ENCODE data around the gene DALRD3. TPM values are rescaled to one million over a fixed set of nuclear protein-coding genes. Genes with fewer than 3 reads are reported as not detected.

Gene DALRD3
- polyA plus RNA-seq, 2 of the 4 experiments (the other 2 are of a cell fraction): 20.5 to 35.8 TPM

DNA sequence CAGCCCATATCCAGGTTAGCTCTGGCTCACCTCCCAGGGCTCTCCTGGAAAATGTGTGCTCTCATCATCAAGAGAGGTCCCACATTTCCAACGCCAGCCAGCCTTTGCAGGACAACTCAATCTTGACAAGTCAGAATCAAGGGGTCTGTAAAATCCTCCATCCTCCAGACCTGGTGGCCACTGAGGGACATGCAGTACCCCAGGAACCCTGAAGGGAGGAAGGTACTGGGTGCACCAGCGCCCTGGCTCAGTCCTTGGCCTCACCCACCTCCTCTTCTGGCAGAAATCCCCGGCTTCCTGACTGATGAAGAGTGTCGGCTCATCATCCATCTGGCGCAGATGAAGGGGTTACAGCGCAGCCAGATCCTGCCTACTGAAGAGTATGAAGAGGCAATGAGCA lies 17.2 kb downstream of the DALRD3 start:
- DNase-seq (ENCODE audit: low read depth in 1 of 2, low spot score in 1 of 2) (no peak), FAIRE-seq (no peak), ATAC-seq (peak in 1 of 2 experiments; percentile 57; a peak in 3 of 6 replicates)
- Histone ChIP-seq H3K4me1 (peaks cover 10% of the 10 kb centered on the region; the same call in 2 of the 3 replicates), H3K4me2 (no peak overlapping the region), H3K9me3 (no peaks in the 10 kb centered on the region), H3K27ac (peak overlapping the region in 1 of 2 experiments; percentile 52; a peak in 2 of 6 replicates), H3K4me3 (no peak overlapping the region)
- ChIA-PET CTCF (interaction anchor here (1.6 to 30.1 kb wide), 2 partner anchors 10 to 13 kb away, joined by 3 to 385 read pairs; partner anchors contain the start of gene P4HTM), POLR2A (interaction anchor here (1.0 kb wide), 1 partner anchor 12 kb away, joined by 3 read pairs; the partner anchor contains the start of gene P4HTM)
- 92% methylated on average over 3 of the region's 6 CpGs for WGBS (ENCODE audit: missing lambda C conversion rate)
- TF ChIP-seq FOSB (CRISPR knock-in tag; IDR thresholded peaks at IDR 0.05): no peak
- no peak for TF ChIP-seq ZSCAN20 (CRISPR knock-in tag; IDR thresholded peaks at IDR 0.05)
- no peak for TF ChIP-seq SREBF2 (IDR thresholded peaks at IDR 0.05)
- TF ChIP-seq SMC3 (IDR thresholded peaks at IDR 0.05): no peak
- no peak for TF ChIP-seq MAZ (IDR thresholded peaks at IDR 0.05; ENCODE audit: borderline replicate concordance, low read depth, low read length)
- TF ChIP-seq GATA3 (IDR thresholded peaks at IDR 0.05; ENCODE audit: borderline replicate concordance): no peak
- TF ChIP-seq FOXS1 (CRISPR knock-in tag; IDR thresholded peaks at IDR 0.05): no peak
- no peak for TF ChIP-seq HOXA7 (CRISPR knock-in tag; IDR thresholded peaks at IDR 0.05)
- no peak for TF ChIP-seq CHD4 (IDR thresholded peaks at IDR 0.05; ENCODE audit: borderline replicate concordance)
- TF ChIP-seq, protein P1, sequence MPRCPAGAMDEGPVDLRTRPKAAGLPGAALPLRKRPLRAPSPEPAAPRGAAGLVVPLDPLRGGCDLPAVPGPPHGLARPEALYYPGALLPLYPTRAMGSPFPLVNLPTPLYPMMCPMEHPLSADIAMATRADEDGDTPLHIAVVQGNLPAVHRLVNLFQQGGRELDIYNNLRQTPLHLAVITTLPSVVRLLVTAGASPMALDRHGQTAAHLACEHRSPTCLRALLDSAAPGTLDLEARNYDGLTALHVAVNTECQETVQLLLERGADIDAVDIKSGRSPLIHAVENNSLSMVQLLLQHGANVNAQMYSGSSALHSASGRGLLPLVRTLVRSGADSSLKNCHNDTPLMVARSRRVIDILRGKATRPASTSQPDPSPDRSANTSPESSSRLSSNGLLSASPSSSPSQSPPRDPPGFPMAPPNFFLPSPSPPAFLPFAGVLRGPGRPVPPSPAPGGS (IDR thresholded peaks at IDR 0.05): no peak
- TF ChIP-seq, protein P2, sequence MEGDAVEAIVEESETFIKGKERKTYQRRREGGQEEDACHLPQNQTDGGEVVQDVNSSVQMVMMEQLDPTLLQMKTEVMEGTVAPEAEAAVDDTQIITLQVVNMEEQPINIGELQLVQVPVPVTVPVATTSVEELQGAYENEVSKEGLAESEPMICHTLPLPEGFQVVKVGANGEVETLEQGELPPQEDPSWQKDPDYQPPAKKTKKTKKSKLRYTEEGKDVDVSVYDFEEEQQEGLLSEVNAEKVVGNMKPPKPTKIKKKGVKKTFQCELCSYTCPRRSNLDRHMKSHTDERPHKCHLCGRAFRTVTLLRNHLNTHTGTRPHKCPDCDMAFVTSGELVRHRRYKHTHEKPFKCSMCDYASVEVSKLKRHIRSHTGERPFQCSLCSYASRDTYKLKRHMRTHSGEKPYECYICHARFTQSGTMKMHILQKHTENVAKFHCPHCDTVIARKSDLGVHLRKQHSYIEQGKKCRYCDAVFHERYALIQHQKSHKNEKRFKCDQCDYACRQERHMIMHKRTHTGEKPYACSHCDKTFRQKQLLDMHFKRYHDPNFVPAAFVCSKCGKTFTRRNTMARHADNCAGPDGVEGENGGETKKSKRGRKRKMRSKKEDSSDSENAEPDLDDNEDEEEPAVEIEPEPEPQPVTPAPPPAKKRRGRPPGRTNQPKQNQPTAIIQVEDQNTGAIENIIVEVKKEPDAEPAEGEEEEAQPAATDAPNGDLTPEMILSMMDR (IDR thresholded peaks at IDR 0.05): no peak
- no peak for TF ChIP-seq EP300 (IDR thresholded peaks at IDR 0.05)
- no peak for TF ChIP-seq JUN (IDR thresholded peaks at IDR 0.05)
- no peak for TF ChIP-seq FOSL2 (IDR thresholded peaks at IDR 0.05)
- TF ChIP-seq FOSL2 (CRISPR knock-in tag; IDR thresholded peaks at IDR 0.05): no peak
- TF ChIP-seq HEYL (CRISPR knock-in tag; IDR thresholded peaks at IDR 0.05): no peak
- TF ChIP-seq JUNB (IDR thresholded peaks at IDR 0.05): no peak
- no peak for TF ChIP-seq POLR2A (IDR thresholded peaks at IDR 0.05; ENCODE audit: low read length)
- TF ChIP-seq POLR2AphosphoS2 (conservative IDR thresholded peaks at IDR 0.05; ENCODE audit: low read length): no peak
- TF ChIP-seq MAFK (IDR thresholded peaks at IDR 0.05; ENCODE audit: partially characterized antibody): no peak

DNA sequence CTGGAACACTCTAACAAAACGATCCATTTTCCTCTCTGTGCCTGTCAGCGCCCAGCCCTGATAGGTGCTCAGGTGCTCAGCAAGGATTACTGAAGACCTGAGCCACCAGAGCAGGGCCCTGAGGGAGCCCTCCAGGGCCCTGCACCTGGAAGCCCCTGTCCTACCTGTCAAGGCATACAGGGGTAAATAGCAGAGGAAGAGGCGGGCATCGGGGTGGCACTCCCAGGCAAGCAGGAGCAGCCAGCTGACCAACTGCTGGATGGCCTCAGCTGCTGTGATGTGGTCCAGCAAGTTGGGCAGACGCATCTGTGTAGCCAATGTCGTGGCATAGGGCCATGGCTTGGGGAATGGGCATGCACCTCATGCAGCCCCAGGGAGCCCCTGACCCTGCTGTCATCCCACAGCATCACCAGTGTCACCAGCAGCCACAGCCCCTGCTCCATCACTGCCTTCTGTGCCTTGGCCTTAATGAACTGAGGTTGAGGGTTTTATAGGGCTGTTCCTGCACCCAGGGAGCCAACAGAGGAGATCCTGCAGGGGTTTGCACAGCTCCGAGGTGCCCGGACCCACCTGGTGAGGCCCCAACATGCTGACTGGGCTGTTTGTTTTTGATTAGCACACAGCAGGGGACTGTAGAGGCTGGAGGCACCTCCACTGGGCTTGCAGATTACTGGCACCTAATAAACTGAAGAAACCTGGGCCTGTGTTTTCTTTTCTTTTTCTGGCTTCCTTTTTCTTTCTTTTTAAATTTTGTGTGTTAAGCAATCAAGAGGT lies 19.1 kb downstream of the DALRD3 start:
- FAIRE-seq (no peak), DNase-seq (ENCODE audit: low read depth in 1 of 2, low spot score in 1 of 2) (no peak), ATAC-seq (no peak)
- no peak for TF ChIP-seq RARB (CRISPR knock-in tag; IDR thresholded peaks at IDR 0.05)
- TF ChIP-seq FOSB (CRISPR knock-in tag; IDR thresholded peaks at IDR 0.05): no peak
- no peak for TF ChIP-seq TP53 (CRISPR knock-in tag; IDR thresholded peaks at IDR 0.05)
- TF ChIP-seq MAX (IDR thresholded peaks at IDR 0.05): no peak
- no peak for TF ChIP-seq CHD2 (IDR thresholded peaks at IDR 0.05; ENCODE audit: low read length, partially characterized antibody)
- no peak for TF ChIP-seq BHLHE40 (IDR thresholded peaks at IDR 0.05; ENCODE audit: low read depth, low read length)
- no peak for TF ChIP-seq HOXA7 (CRISPR knock-in tag; IDR thresholded peaks at IDR 0.05)
- TF ChIP-seq EHMT2 (IDR thresholded peaks at IDR 0.05; ENCODE audit: low read depth): no peak
- TF ChIP-seq ELK1 (IDR thresholded peaks at IDR 0.05; ENCODE audit: low read depth, low read length): no peak
- no peak for TF ChIP-seq MYC (IDR thresholded peaks at IDR 0.05; ENCODE audit: borderline replicate concordance, low read length)
- no peak for TF ChIP-seq HEYL (CRISPR knock-in tag; IDR thresholded peaks at IDR 0.05)
- no peak for TF ChIP-seq POLR2A (IDR thresholded peaks at IDR 0.05; ENCODE audit: low read length)
- TF ChIP-seq HOXB13 (CRISPR knock-in tag; IDR thresholded peaks at IDR 0.05; ENCODE audit: low read depth): no peak
- TF ChIP-seq RNF2 (IDR thresholded peaks at IDR 0.05; ENCODE audit: borderline replicate concordance, low read depth): no peak
- no peak for TF ChIP-seq EP300 (IDR thresholded peaks at IDR 0.05)
- TF ChIP-seq, protein P3, sequence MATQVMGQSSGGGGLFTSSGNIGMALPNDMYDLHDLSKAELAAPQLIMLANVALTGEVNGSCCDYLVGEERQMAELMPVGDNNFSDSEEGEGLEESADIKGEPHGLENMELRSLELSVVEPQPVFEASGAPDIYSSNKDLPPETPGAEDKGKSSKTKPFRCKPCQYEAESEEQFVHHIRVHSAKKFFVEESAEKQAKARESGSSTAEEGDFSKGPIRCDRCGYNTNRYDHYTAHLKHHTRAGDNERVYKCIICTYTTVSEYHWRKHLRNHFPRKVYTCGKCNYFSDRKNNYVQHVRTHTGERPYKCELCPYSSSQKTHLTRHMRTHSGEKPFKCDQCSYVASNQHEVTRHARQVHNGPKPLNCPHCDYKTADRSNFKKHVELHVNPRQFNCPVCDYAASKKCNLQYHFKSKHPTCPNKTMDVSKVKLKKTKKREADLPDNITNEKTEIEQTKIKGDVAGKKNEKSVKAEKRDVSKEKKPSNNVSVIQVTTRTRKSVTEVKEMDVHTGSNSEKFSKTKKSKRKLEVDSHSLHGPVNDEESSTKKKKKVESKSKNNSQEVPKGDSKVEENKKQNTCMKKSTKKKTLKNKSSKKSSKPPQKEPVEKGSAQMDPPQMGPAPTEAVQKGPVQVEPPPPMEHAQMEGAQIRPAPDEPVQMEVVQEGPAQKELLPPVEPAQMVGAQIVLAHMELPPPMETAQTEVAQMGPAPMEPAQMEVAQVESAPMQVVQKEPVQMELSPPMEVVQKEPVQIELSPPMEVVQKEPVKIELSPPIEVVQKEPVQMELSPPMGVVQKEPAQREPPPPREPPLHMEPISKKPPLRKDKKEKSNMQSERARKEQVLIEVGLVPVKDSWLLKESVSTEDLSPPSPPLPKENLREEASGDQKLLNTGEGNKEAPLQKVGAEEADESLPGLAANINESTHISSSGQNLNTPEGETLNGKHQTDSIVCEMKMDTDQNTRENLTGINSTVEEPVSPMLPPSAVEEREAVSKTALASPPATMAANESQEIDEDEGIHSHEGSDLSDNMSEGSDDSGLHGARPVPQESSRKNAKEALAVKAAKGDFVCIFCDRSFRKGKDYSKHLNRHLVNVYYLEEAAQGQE (IDR thresholded peaks at IDR 0.05): no peak
- Histone ChIP-seq H3K4me1 (no peaks in the 10 kb centered on the region), H3K4me2 (no peak overlapping the region), H3K27ac (no peak overlapping the region), H3K9me3 (no peaks in the 10 kb centered on the region), H3K4me3 (no peak overlapping the region)
- ChIA-PET POLR2A (no interaction called here), CTCF (interaction anchor here (16.7 to 30.1 kb wide), 2 partner anchors 8 to 13 kb away, joined by 385 read pairs; partner anchors contain the start of genes DALRD3, NDUFAF3, P4HTM and WDR6)
- WGBS (ENCODE audit: missing lambda C conversion rate): 92% methylated on average over 7 of the region's 8 CpGs
